KMS-11 (cell line): ENCODE data around the gene LRFN2.

Source experiments
- H2AFZ ChIP-seq: fragments of 200-600 bp; sonication (generic); 2 replicates; pipeline ENCODE4 v1.6.1; 2016; ENCODE audit warnings: antibody characterized with exemption, mixed run types, low read depth
- H3K27ac ChIP-seq: fragments of 200-600 bp; sonication (generic); 2 replicates; pipeline ENCODE4 v1.6.1; 2016; ENCODE audit warnings: mild to moderate bottlenecking, mixed run types
- H3K27me3 ChIP-seq: fragments of 200-600 bp; sonication (generic); 2 replicates; pipeline ENCODE4 v1.6.1; 2017; ENCODE audit warnings: mild to moderate bottlenecking, low read depth, mixed run types, moderate library complexity; ENCODE audit not compliant: insufficient read depth
- H3K36me3 ChIP-seq: fragments of 200-600 bp; sonication (generic); 2 replicates; pipeline ENCODE4 v1.6.1; 2017; ENCODE audit warnings: mild to moderate bottlenecking, mixed run types; ENCODE audit not compliant: insufficient read depth
- H3K4me1 ChIP-seq: fragments of 200-600 bp; sonication (generic); 2 replicates; pipeline ENCODE4 v1.6.1; 2016; ENCODE audit warnings: mild to moderate bottlenecking, low read depth, mixed run types; ENCODE audit not compliant: poor library complexity, severe bottlenecking
- H3K4me2 ChIP-seq: fragments of 200-600 bp; sonication (generic); 2 replicates; pipeline ENCODE4 v1.7.0; 2016; ENCODE audit warnings: mild to moderate bottlenecking, mixed run types
- H3K4me3 ChIP-seq: fragments of 200-600 bp; sonication (generic); IDR thresholded peaks from 2 replicates; pipeline ENCODE4 v1.6.1; 2017; ENCODE audit warnings: low read depth, low read length, mixed read lengths; ENCODE audit not compliant: insufficient read depth
- H3K79me2 ChIP-seq: fragments of 200-600 bp; sonication (generic); 2 replicates; pipeline ENCODE4 v1.6.1; 2016; ENCODE audit warnings: low read depth, mixed run types; ENCODE audit not compliant: insufficient read depth
- H3K9ac ChIP-seq: fragments of 200-600 bp; sonication (generic); 2 replicates; pipeline ENCODE4 v1.6.1; 2016; ENCODE audit warnings: mild to moderate bottlenecking, mixed run types
- H4K20me1 ChIP-seq: fragments of 200-600 bp; sonication (generic); 2 replicates; pipeline ENCODE4 v1.6.1; 2016; ENCODE audit warnings: mild to moderate bottlenecking, mixed run types; ENCODE audit not compliant: insufficient read depth
- TF ChIP-seq, protein P1 (sequence below): fragments of 200-600 bp; sonication (generic); conservative IDR thresholded peaks from 2 replicates; pipeline ENCODE4 v1.6.1; 2017; ENCODE audit warnings: low read depth, mild to moderate bottlenecking, antibody characterized with exemption, low read length, moderate library complexity, mixed read lengths

LRFN2 gene

DNA sequence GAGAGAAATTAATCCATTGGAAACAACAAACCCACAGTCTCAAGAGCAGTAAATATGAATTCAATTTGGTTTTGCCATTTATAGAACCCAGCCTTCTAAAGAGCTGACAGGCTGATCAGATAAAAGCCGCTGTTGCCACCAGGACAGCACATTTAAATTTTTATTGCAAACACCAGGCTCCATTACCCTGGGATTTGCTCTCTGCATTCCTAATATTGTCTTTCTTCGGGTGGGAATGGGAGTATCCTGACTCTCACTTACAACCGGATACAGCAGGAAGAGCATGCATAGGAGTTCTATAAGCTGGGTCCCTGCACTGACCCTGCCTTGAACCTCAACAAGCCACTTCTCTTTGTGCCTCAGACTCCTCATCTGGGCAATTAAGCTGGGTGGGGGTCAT, 142.9 kb downstream of the LRFN2 start:
- H4K20me1 ChIP-seq, result no peaks in the 10 kb centered on the region
- no peak overlapping the region for H3K9ac ChIP-seq
- H3K4me1 ChIP-seq, result no peaks in the 10 kb centered on the region
- no peaks in the 10 kb centered on the region for H3K79me2 ChIP-seq
- no peaks in the 10 kb centered on the region for H3K36me3 ChIP-seq
- no peak overlapping the region for H2AFZ ChIP-seq
- no peaks in the 10 kb centered on the region for H3K27me3 ChIP-seq
- H3K27ac ChIP-seq, result no peak overlapping the region
- no peak overlapping the region for H3K4me3 ChIP-seq
- no peak overlapping the region for H3K4me2 ChIP-seq
- TF ChIP-seq, protein P1, sequence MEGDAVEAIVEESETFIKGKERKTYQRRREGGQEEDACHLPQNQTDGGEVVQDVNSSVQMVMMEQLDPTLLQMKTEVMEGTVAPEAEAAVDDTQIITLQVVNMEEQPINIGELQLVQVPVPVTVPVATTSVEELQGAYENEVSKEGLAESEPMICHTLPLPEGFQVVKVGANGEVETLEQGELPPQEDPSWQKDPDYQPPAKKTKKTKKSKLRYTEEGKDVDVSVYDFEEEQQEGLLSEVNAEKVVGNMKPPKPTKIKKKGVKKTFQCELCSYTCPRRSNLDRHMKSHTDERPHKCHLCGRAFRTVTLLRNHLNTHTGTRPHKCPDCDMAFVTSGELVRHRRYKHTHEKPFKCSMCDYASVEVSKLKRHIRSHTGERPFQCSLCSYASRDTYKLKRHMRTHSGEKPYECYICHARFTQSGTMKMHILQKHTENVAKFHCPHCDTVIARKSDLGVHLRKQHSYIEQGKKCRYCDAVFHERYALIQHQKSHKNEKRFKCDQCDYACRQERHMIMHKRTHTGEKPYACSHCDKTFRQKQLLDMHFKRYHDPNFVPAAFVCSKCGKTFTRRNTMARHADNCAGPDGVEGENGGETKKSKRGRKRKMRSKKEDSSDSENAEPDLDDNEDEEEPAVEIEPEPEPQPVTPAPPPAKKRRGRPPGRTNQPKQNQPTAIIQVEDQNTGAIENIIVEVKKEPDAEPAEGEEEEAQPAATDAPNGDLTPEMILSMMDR, result no peak

DNA sequence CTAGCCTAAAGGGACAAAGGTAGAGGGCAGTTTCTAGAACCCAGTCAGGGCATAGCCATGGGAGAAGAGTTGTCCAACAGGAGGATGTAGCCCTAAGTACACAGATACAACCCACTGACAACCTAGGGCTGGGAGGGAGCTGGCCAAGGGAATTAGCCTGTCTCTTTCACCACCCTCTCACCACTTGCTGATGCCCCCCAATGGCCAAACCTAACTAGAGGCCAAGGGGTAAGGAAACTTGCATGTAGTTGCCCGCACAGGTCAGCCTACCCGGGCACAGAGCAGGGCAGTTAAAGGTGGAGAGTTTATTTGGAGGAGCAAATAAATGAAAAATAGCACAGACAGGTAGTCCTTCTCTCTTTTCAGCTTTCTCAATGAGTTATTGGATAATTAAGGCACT, 143.3 kb downstream of the LRFN2 start:
- Histone ChIP-seq H3K36me3 (no peaks in the 10 kb centered on the region), H3K4me2 (no peak overlapping the region), H4K20me1 (no peaks in the 10 kb centered on the region), H3K79me2 (no peaks in the 10 kb centered on the region), H2AFZ (no peak overlapping the region), H3K4me3 (no peak overlapping the region), H3K4me1 (no peaks in the 10 kb centered on the region), H3K27ac (no peak overlapping the region), H3K9ac (no peak overlapping the region), H3K27me3 (no peaks in the 10 kb centered on the region)
- TF ChIP-seq, protein P1, result no peak

DNA sequence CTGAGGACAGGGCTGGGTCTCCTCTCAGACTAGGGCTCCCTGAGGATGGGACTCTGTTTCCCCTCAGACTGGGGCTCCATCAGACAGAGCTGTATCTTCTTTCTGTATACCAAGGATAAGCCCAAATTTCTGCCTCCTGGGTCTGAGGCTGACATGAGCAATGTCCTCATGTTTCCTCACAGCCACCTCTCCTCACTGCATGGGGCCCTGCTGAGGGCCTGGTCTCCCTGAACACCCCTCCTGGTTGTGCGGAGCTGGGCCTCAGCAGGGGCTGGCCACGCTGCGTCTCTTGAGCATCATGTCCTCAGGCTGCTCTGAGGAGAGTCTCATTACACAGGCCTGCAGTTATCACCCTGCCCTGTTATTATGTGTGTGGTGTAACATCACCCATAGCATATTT, 144.6 kb downstream of the LRFN2 start:
- Histone ChIP-seq H3K36me3 (no peaks in the 10 kb centered on the region), H3K27ac (no peak overlapping the region), H3K79me2 (no peaks in the 10 kb centered on the region), H2AFZ (no peak overlapping the region), H3K27me3 (no peaks in the 10 kb centered on the region), H4K20me1 (no peaks in the 10 kb centered on the region), H3K4me2 (no peak overlapping the region), H3K4me3 (no peak overlapping the region), H3K4me1 (no peaks in the 10 kb centered on the region), H3K9ac (no peak overlapping the region)
- TF ChIP-seq, protein P1, result no peak

DNA sequence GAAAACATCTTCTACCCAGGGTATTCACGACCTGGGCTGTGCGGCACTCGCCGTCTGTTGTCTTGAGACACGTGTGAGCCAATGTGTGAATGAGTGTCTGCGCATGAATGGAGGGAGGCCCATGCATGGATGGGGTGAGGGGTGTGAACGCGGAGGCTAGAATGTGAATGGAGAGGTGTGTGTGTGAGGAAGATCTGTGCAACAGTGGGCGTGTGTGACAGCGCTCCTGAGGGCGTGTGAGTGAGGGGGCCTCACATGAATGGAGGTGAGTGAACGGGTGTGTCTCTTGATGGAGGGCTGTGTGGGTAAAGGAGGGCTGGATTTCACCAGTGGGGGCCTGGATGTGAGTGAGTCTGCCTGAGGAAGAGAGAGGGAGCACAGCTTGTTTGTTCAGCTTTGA, 146.0 kb downstream of the LRFN2 start:
- Histone ChIP-seq H3K4me3 (no peak overlapping the region), H3K4me1 (no peaks in the 10 kb centered on the region), H2AFZ (no peak overlapping the region), H3K9ac (no peak overlapping the region), H3K79me2 (no peaks in the 10 kb centered on the region), H3K4me2 (no peak overlapping the region), H3K27ac (no peak overlapping the region), H4K20me1 (no peaks in the 10 kb centered on the region), H3K36me3 (no peaks in the 10 kb centered on the region), H3K27me3 (no peaks in the 10 kb centered on the region)
- TF ChIP-seq, protein P1, result no peak

DNA sequence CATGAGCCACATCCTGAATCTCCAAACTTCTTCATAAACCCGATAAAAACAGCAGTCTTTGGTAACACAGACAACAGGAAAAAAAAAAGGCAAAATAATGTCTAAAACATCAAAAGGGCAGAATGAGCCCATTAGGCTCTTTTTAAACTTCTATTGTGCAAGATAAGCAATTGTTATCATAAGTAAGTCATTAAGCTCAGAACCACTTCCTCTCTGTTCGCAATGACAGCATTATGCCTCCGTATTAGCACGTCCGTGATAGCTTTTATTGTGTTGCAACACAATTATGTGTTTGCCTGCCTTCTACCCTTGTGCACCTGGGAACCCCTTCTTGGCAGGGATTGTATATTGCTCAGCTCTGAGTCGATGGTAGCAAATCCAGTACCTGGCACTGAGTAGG, 147.1 kb downstream of the LRFN2 start:
- no peak overlapping the region for H3K27ac ChIP-seq
- no peaks in the 10 kb centered on the region for H3K79me2 ChIP-seq
- H4K20me1 ChIP-seq, result no peaks in the 10 kb centered on the region
- no peaks in the 10 kb centered on the region for H3K4me1 ChIP-seq
- H3K27me3 ChIP-seq, result no peaks in the 10 kb centered on the region
- TF ChIP-seq, protein P1, result no peak
- no peak overlapping the region for H3K4me2 ChIP-seq
- H3K9ac ChIP-seq, result no peak overlapping the region
- no peak overlapping the region for H3K4me3 ChIP-seq
- H2AFZ ChIP-seq, result no peak overlapping the region
- no peaks in the 10 kb centered on the region for H3K36me3 ChIP-seq
